HEK293 (cell line): Measurements from ENCODE around the gene MYLK4.

ENCODE experiments used
- GLI2 ChIP-seq: fragments of 450-650 bp; formaldehyde crosslinking; IDR thresholded peaks from 2 replicates; pipeline ENCODE4; 2017; ENCODE audit warnings: missing biosample characterization, missing genetic modification characterization, low read depth, borderline replicate concordance
- INSM2 ChIP-seq: fragments of 450-650 bp; formaldehyde crosslinking; IDR thresholded peaks from 2 replicates; pipeline ENCODE4 v1.5.1; 2016; ENCODE audit warnings: missing biosample characterization, missing genetic modification characterization
- KLF1 ChIP-seq: fragments of 450-650 bp; formaldehyde crosslinking; IDR thresholded peaks from 2 replicates; pipeline ENCODE4 v1.5.1; 2016; ENCODE audit warnings: missing biosample characterization, missing genetic modification characterization
- KLF8 ChIP-seq: fragments of 450-650 bp; formaldehyde crosslinking; IDR thresholded peaks from 2 replicates; pipeline ENCODE4 v1.5.1; 2016; ENCODE audit warnings: missing biosample characterization, missing genetic modification characterization
- MYNN ChIP-seq: fragments of 450-650 bp; formaldehyde crosslinking; IDR thresholded peaks from 2 replicates; pipeline ENCODE4 v1.5.1; 2016; ENCODE audit warnings: missing biosample characterization, missing genetic modification characterization, borderline replicate concordance
- PATZ1 ChIP-seq: fragments of 450-650 bp; formaldehyde crosslinking; IDR thresholded peaks from 2 replicates; pipeline ENCODE4 v1.5.1; 2016; ENCODE audit warnings: missing biosample characterization, missing genetic modification characterization
- PRDM10 ChIP-seq: fragments of 450-650 bp; formaldehyde crosslinking; IDR thresholded peaks from 2 replicates; pipeline ENCODE4 v1.5.1; 2016; ENCODE audit warnings: missing biosample characterization, missing genetic modification characterization
- RBAK ChIP-seq: fragments of 450-650 bp; formaldehyde crosslinking; IDR thresholded peaks from 2 replicates; pipeline ENCODE4 v1.5.1; 2016; ENCODE audit warnings: missing biosample characterization, missing genetic modification characterization
- SALL2 ChIP-seq: fragments of 450-650 bp; formaldehyde crosslinking; IDR thresholded peaks from 2 replicates; pipeline ENCODE4 v1.5.0; 2017; ENCODE audit warnings: missing biosample characterization, mild to moderate bottlenecking, missing genetic modification characterization, borderline replicate concordance
- WT1 ChIP-seq: fragments of 450-650 bp; formaldehyde crosslinking; IDR thresholded peaks from 2 replicates; pipeline ENCODE4 v1.5.1; 2016; ENCODE audit warnings: missing biosample characterization, missing genetic modification characterization
- ZBTB6 ChIP-seq: fragments of 450-650 bp; formaldehyde crosslinking; IDR thresholded peaks from 2 replicates; pipeline ENCODE4 v1.5.1; 2017; ENCODE audit warnings: missing biosample characterization, missing genetic modification characterization
- ZBTB7A ChIP-seq: fragments of 450-650 bp; formaldehyde crosslinking; IDR thresholded peaks from 2 replicates; pipeline ENCODE4 v1.5.1; 2016; ENCODE audit warnings: low read depth, missing biosample characterization, missing genetic modification characterization
- ZEB2 ChIP-seq: fragments of 450-650 bp; formaldehyde crosslinking; IDR thresholded peaks from 2 replicates; pipeline ENCODE4 v1.5.1; 2016; ENCODE audit warnings: missing biosample characterization, missing genetic modification characterization
- ZNF112 ChIP-seq: fragments of 450-650 bp; formaldehyde crosslinking; IDR thresholded peaks from 2 replicates; pipeline ENCODE4 v1.5.0; 2017; ENCODE audit warnings: missing biosample characterization, missing genetic modification characterization
- ZNF19 ChIP-seq: fragments of 450-650 bp; formaldehyde crosslinking; IDR thresholded peaks from 2 replicates; pipeline ENCODE4; 2016; ENCODE audit warnings: missing biosample characterization, missing genetic modification characterization, low read depth
- ZNF24 ChIP-seq: fragments of 450-650 bp; formaldehyde crosslinking; IDR thresholded peaks from 2 replicates; pipeline ENCODE4 v1.5.1; 2016; ENCODE audit warnings: missing biosample characterization, missing genetic modification characterization
- ZNF266 ChIP-seq: fragments of 450-650 bp; formaldehyde crosslinking; IDR thresholded peaks from 2 replicates; pipeline ENCODE4 v1.5.1; 2016; ENCODE audit warnings: missing biosample characterization, missing genetic modification characterization, low read depth
- ZNF292 ChIP-seq: fragments of 450-650 bp; formaldehyde crosslinking; IDR thresholded peaks from 2 replicates; pipeline ENCODE4 v1.5.1; 2016; ENCODE audit warnings: low read depth, missing biosample characterization, missing genetic modification characterization, borderline replicate concordance
- ZNF324 ChIP-seq: fragments of 450-650 bp; formaldehyde crosslinking; IDR thresholded peaks from 2 replicates; pipeline ENCODE4 v1.5.1; 2016; ENCODE audit warnings: missing biosample characterization, missing genetic modification characterization
- ZNF341 ChIP-seq: fragments of 450-650 bp; formaldehyde crosslinking; IDR thresholded peaks from 2 replicates; pipeline ENCODE4; 2016; ENCODE audit warnings: low read depth, missing biosample characterization, missing genetic modification characterization
- ZNF350 ChIP-seq: fragments of 450-650 bp; formaldehyde crosslinking; IDR thresholded peaks from 2 replicates; pipeline ENCODE4 v1.5.0; 2017; ENCODE audit warnings: missing biosample characterization, mild to moderate bottlenecking, missing genetic modification characterization
- ZNF423 ChIP-seq: fragments of 450-650 bp; formaldehyde crosslinking; IDR thresholded peaks from 2 replicates; pipeline ENCODE4 v1.5.1; 2016; ENCODE audit warnings: missing biosample characterization, missing genetic modification characterization
- ZNF488 ChIP-seq: fragments of 450-650 bp; formaldehyde crosslinking; IDR thresholded peaks from 2 replicates; pipeline ENCODE4 v1.5.1; 2016; ENCODE audit warnings: missing biosample characterization, missing genetic modification characterization
- ZNF560 ChIP-seq: fragments of 450-650 bp; formaldehyde crosslinking; IDR thresholded peaks from 2 replicates; pipeline ENCODE4 v1.5.1; 2017; ENCODE audit warnings: missing biosample characterization, missing genetic modification characterization, borderline replicate concordance
- ZNF621 ChIP-seq: fragments of 450-650 bp; formaldehyde crosslinking; IDR thresholded peaks from 2 replicates; pipeline ENCODE4 v1.5.1; 2017; ENCODE audit warnings: missing biosample characterization, missing genetic modification characterization
- ZNF629 ChIP-seq: fragments of 450-650 bp; formaldehyde crosslinking; IDR thresholded peaks from 2 replicates; pipeline ENCODE4 v1.5.1; 2017; ENCODE audit warnings: missing biosample characterization, missing genetic modification characterization
- ZNF664 ChIP-seq: fragments of 450-650 bp; formaldehyde crosslinking; IDR thresholded peaks from 2 replicates; pipeline ENCODE4 v1.5.1; 2016; ENCODE audit warnings: missing biosample characterization, missing genetic modification characterization
- ZNF747 ChIP-seq: fragments of 450-650 bp; formaldehyde crosslinking; IDR thresholded peaks from 2 replicates; pipeline ENCODE4 v1.5.1; 2016; ENCODE audit warnings: missing biosample characterization, missing genetic modification characterization
- ZNF777 ChIP-seq: fragments of 450-650 bp; formaldehyde crosslinking; IDR thresholded peaks from 2 replicates; pipeline ENCODE4 v1.5.1; 2017; ENCODE audit warnings: missing biosample characterization, missing genetic modification characterization, borderline replicate concordance
- ZNF837 ChIP-seq: fragments of 450-650 bp; formaldehyde crosslinking; IDR thresholded peaks from 2 replicates; pipeline ENCODE4 v1.5.1; 2016; ENCODE audit warnings: missing biosample characterization, missing genetic modification characterization
- ZSCAN23 ChIP-seq: fragments of 450-650 bp; formaldehyde crosslinking; IDR thresholded peaks from 2 replicates; pipeline ENCODE4 v1.5.1; 2016; ENCODE audit warnings: missing biosample characterization, missing genetic modification characterization
- ZXDB ChIP-seq: fragments of 450-650 bp; formaldehyde crosslinking; IDR thresholded peaks from 2 replicates; pipeline ENCODE4 v1.5.1; 2016; ENCODE audit warnings: missing biosample characterization, missing genetic modification characterization

MYLK4 gene

GRCh38 chr6:2764610-2765165 lies 14.0 kb upstream of the MYLK4 start (continued):
- peak; percentile 74 for TF ChIP-seq PRDM10 (tag by site-specific recombination)
- peak; percentile 38 for TF ChIP-seq KLF1 (tag by site-specific recombination)
- no peak for TF ChIP-seq ZNF112
- 0 out of 2 replicates have a peak, but pooled peaks have one; percentile 66 for TF ChIP-seq ZNF777 (tag by site-specific recombination)
- TF ChIP-seq KLF8 (tag by site-specific recombination): peak; percentile 15; the same call in 1 of the 2 replicates
- no peak for TF ChIP-seq GLI2 (tag by site-specific recombination)
- 0 out of 2 replicates have a peak, but pooled peaks have one; percentile 61 for TF ChIP-seq ZNF324
- no peak for TF ChIP-seq ZNF423 (tag by site-specific recombination)
- no peak for TF ChIP-seq SALL2
- TF ChIP-seq ZNF560 (tag by site-specific recombination): no peak
- TF ChIP-seq ZNF621 (tag by site-specific recombination): no peak
- TF ChIP-seq ZNF24: 0 out of 2 replicates have a peak, but pooled peaks have one; percentile 25
- TF ChIP-seq ZSCAN23 (tag by site-specific recombination): no peak
- TF ChIP-seq ZBTB7A (tag by site-specific recombination): 0 out of 2 replicates have a peak, but pooled peaks have one; percentile 25
- peak; percentile 29; the same call in 1 of the 2 replicates for TF ChIP-seq ZNF629 (tag by site-specific recombination)
- no peak for TF ChIP-seq RBAK (tag by site-specific recombination)
- TF ChIP-seq ZNF341 (tag by site-specific recombination): peak; percentile 96
- TF ChIP-seq ZNF488 (tag by site-specific recombination): no peak
- no peak for TF ChIP-seq ZNF266 (tag by site-specific recombination)
- TF ChIP-seq ZNF837 (tag by site-specific recombination): no peak
- no peak for TF ChIP-seq ZNF292 (tag by site-specific recombination)
- peak; percentile 68; the same call in 1 of the 2 replicates for TF ChIP-seq ZXDB (tag by site-specific recombination)
- TF ChIP-seq ZNF19 (tag by site-specific recombination): no peak
- 0 out of 2 replicates have a peak, but pooled peaks have one; percentile 18 for TF ChIP-seq ZBTB6
- peak; percentile 58; the same call in 1 of the 2 replicates for TF ChIP-seq PATZ1 (tag by site-specific recombination)
- TF ChIP-seq ZEB2 (tag by site-specific recombination): peak; percentile 63; the same call in 1 of the 2 replicates
- peak; percentile 15; the same call in 1 of the 2 replicates for TF ChIP-seq INSM2 (tag by site-specific recombination)
- no peak for TF ChIP-seq ZNF747 (tag by site-specific recombination)
- no peak for TF ChIP-seq ZNF664
- no peak for TF ChIP-seq MYNN (tag by site-specific recombination)
- peak; percentile 46 for TF ChIP-seq WT1 (tag by site-specific recombination)
- TF ChIP-seq ZNF350 (tag by site-specific recombination): no peak
